ENCODE measurements around the gene PPIP5K1.

PPIP5K1 gene

DNA sequence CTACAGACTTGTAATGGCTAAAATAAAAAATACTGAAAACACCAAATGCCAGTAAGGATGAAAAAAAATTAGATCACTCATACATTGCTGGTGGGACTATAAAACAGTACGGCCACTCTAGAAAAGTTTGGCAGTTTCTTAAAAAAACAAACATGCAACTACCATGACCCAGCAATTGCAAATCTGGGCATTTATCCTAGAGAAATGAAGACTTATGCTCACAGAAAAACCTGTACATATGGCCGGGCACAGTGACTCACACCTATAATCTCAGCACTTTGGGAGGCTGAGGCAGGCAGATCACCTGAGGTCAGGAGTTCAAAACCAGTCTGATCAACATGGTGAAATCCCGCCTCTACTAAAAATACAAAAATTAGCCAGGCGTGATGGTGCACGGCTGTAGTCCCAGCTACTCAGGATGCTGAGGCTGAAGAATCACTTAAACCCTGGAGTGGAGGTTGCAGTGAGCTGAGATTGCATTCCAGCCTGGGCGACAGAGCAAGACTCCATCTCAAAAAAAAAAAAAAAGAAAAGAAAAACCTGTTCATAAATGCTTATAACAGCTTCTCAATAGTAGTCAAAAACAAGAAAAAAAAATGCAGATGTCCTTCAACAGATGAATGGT, 102.6 kb downstream of the PPIP5K1 start:
- DNase-seq = no peak

DNA sequence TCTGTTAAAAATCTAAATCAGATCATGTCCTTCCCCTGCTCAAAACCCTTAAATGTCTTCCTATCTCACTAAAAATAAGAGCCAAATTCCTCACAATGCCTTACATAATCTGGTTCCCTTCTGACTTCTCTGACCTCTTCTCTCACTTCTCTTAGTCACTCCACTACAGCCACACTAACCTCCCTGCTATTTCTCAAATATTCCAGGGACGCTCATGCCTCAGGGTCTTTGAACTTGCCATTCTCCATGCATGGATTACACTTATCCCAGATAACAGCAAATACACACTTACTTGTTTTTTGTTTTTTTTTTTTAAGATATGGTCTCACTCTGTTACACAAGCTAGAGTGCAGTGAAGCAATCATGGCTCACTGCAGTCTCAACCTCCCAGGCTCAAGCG, 105.6 kb downstream of the PPIP5K1 start:
- DNase-seq = no peak

Measured in NCI-H1092 treated with DMSO at 0.1 percent for 48 hours (cell line).